Measurements from ENCODE around the gene LEKR1.

The LEKR1 gene

DNA sequence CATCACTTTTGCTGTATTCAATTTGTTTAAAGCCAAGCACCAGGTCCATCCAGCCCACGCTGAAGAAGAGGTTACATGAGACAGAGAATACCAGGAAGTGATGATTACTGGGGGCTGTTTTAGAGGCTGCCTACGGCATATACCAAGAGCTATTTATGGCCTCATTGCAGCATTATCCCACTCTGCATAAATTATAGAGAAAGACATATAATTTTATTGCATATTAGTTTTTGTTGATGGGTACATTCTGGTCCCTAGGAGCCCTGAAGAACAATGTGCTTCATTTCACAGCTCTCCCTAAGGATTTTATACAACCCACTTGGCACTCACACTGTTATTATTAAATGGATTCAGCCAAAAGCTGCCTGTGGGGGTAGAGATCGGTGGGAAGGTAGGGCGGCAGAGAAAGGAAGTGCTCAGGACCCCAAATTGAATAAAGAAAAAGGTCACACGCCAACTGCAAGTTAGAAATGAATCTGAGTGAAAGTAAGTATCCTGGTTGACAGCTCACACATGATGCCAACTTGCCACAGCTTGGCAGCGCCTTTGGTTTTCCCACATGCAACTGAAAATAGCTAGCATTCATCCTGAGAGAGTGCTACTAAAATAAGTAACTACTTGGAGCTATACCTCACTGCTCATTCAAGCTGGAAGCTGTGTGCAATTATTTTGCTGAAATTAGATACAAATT lies 260.1 kb downstream of the LEKR1 start:
- DNase-seq: no peak

DNA sequence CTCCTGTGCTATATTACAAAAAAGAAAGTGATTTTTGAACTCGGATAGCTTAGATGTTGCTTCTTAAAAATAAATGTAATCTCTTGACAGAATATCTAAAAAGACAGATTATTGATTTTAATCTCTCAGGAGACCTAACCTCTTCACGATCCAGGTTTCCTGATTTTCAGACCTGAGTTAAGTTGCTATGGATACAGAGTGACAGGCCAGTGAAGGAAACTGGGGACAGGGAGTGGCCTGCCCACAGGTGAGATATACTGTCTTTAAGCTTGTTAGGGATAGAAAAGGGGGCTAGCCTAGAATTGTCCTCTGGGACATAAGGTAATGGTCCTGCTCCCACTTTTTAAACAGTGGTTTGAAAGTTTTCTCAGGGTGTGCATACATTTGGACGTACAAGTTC lies 260.6 kb downstream of the LEKR1 start:
- no peak for DNase-seq

DNA sequence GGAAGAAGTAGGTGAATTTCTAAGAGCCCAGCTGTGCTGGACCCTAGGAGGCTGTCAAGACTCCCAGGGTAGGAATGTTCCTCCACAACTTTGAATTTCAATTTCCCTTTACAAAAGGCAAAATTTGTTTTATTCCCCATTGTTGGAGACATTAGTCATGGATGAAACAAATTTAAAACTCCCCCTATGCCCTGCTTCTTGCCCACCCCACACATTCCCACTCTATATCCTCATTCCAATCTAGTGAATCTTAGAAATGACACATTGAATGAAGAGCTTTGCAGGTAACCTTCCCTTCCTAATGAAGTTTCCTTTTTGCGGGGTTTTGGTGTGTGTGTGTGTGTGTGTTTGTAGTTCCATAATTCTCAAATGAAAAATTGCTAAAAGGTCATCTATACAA lies 261.2 kb downstream of the LEKR1 start:
- DNase-seq: no peak

DNA sequence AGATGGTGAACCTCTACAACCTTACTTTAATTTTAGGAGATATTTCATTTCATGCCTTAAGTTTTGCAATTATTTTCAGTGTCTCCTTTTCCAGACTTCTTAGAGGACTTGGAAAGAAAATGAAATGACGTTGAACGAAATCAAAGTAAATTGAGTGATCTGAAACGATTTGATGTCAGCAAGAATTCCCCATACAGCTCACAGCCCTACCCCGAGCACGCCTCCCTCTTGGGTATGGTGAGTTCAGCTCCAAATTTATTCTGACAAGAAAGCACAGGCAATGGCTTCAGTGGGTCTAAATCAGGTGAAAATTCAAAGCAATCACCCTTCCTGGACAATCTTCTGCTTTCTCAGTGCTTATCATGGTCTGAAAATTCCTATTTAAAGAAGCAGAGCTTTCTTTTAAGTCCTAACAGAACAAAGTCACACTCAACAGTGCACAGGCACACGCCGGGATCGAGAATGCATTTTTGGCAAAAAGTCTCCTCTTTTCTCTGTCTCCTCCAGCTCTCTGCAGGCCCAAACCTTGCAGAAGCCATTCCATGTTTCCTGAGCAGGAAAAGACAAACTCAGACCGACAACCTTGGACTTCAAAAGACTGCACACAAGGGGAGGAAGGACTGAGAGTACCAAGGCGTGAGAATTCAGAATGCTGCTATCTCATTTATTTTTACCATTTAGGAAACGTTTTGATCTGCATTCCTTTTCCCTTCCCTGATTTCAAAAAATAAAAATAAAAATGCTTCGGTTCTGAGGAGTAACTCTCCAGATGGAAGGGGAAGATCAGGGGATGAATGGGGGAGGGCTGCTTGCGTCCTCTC lies 261.8 kb downstream of the LEKR1 start:
- DNase-seq: no peak

DNA sequence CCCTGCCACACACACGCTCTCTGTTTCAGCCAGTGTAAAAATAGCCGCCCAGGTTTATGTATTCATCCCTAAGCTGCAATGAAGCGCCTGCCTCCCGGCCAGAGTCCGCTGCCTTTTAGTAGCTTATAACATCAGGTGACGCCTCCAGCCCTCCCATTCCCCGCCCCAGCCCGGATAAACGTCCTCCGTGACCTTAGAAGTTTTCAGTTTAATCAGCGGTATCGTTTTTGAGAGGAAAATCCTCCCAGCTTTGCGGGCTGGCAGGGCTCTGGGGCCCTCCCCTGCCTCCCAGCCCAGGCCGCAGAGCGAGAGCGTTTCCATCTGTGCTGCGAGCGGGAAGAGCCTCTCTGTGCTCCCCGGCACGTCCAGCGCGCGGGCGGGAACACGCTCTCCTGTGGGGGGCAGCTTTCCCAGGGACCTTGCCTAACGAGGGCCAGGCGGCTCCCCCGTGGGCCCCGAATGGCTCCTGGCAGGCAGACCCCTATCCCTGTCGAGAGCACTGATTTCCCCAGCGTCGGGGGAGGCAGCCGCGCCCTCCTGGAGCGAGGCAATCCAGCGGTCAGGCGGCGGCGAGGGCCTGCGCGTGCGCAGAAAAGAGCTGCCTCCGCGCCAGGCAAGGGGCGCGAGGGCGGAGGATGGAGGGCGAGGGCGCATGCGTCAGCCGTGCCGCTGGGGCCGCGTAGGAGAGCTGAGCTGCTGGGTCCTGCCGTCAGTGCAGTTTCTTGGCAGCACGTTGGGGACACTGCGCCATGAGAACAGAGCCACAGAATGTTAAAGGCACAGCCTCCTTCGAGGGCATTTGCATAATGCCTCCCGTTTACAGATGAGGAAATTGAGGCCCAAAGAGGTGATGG lies 262.7 kb downstream of the LEKR1 start:
- DNase-seq: peak; percentile 91

DNA sequence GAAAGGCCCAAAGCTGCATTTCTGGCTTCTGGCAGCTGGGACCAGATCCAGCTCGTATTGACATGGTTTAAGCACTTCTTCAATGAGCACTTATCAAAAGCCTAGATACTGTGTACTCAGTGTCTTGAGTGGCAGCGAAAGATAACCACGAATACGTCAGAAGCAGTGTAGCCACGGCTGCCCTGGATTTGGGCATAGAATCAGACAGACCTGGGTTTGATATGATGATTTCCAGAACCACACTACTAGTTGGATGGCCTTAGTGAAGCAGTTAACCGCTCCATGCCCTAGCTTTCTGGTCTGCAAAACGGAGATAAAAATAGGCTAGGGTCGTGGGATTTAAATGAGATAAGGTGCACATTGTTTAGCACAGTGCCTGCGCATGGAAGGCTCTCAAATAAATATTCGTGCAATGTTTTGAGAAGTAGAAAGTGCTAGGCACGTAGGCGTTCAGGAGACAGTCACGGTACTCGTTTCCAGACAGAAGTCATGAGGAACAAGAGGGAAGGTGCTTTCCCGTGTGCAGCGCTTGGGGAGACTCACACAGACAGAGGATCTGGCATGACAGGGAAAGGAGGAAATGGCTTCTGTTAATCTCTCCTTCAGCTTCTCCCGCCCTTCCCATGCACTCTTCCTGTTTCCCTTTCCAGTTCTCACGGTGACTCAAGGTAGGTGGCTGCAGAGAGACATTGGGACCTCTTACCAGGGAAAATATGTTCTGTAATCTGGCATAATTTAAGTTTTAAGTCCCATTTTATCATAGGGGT lies 263.5 kb downstream of the LEKR1 start:
- DNase-seq: no peak

DNA sequence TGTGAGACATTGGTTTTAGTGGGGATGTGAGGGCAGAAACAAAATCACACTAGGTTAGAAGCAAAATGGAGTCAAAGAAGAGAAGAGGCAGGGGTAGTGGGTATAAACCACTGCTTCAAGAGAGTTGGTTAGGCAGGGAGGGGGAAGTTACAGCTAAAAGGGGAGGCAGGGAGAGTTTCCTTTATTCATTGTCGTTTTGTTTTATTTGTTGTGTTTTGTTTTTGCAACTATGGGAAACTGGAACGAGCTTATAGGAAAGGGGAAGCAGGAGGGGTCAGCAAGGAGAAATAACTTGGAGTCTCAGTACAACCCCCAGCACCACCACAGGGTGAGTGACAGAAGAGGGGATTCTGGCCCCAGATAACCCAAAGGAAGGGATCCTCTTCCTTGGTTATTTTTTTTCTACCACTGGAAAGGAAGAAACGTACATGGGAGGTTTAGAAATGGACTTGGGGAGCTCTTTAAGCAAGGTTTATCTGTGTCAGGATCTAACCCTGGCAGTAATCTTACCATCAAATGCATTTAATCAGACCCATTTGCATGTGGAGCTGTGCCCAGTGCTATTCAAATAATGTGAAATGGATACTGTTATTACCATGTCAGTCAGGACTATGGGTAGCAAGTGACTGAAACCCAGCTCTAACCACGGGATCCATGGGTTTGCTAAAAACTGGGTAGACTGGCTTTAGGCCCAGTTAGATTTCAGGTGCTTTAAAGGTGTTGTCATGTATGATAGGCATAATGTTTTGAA lies 265.1 kb downstream of the LEKR1 start:
- no peak for DNase-seq

DNA sequence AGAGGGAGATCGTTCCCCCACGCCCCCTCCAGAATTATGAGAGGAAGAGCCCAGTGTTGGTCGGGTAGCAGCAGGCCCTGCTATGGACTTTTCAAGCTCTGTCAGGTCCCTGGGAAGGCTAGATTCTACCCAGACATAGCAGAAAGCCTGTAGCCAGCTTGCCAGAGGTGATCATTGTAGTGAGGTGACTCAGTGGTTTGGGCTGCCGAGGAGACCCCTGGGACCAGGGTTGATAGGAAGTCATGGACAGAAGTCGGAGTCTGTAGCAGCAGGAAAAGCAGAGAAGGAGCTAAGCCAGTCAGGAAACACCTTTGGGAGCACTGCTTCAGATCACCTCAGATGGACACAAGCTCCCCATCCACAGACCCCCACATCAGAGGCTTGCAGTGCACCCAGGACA lies 266.1 kb downstream of the LEKR1 start:
- DNase-seq: no peak

DNA sequence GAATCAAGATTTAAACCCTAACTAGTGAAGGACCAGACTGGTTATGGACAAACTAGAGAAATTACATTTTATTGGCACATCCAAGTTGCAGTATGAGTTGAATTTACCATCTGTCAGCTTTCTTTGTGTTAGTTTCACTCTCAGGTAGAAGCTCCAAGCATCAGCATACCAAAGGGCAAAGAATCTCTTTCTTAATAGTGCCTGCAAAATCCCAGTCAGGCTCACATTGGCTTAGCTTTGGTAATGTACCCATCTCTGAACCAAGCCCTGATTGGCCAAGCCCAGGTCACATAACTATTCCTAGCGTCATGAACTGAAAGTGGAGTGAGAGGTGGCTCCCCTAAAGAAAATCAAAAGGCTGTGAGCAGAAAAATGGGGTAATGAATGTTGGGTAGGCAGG lies 266.9 kb downstream of the LEKR1 start:
- DNase-seq: no peak

DNA sequence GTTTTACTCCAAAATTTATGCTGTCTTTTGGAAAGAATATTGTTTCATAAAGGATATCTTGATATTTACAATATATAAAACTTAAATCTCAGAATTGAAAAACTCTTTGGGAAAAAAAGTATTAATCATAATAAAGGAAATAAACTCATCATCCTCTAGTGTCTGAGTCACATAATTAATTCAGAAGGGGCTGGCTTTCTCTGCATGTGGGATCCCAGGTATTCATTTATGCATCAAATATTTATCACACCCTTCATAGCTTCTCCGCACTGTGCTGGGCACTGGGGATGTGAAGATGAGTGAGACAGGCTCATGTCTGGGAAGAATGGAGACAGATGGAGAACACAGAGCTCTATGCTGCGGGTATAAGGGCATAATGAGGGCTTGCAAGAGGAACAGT lies 268.1 kb downstream of the LEKR1 start:
- no peak for DNase-seq

DNA sequence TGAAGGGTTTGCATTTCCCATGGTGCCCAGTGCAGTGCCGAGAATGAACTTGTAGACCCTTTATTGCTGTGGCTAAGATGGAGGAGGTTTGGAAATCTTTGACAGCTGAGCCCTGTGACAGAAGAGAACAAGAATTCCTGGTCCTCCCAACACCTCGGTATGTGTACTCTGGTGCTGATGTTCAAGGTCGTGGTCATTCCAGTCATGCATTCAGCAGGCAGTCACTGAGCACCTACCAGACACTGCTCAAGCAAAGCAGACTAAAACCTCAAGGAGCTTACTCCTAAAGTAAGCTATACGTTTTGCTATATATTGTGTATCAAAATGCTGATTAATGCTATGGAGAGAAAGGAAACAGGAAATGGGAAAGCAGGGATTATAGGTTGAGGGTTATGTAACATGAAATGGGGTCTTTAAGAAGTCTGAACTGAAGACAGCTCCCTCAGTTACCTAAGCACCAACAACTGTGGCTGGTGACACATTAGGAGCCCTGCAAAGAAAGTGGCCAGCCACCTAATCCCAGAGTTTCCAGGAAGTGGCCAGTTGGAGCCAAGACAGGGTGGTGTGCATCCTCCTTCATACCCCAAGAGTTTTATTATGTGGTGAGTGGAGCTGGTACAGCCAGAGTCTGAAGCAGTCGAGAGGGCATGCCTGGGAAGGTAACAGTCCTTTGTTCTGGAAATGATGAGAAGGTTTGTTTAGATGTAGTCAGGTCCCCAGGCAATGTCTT lies 268.8 kb downstream of the LEKR1 start:
- no peak for DNase-seq
